Ectodermal cell (in vitro differentiated cells): ENCODE data around the gene LAMB1.
"Not testable (repeated sequence)": the region's sequence is repeated elsewhere in the genome, so short reads cannot be mapped to it uniquely, and the experiment has no call there.

ENCODE experiments used
- H3K27ac ChIP-seq: 2 replicates; pipeline ENCODE4 v1.7.0; 2013; ENCODE audit warnings: mild to moderate bottlenecking, low read depth, low read length; ENCODE audit not compliant: insufficient read depth, poor library complexity, severe bottlenecking
- H3K27me3 ChIP-seq: 2 replicates; pipeline ENCODE4 v1.7.0; 2013; ENCODE audit warnings: mild to moderate bottlenecking, low read length; ENCODE audit not compliant: insufficient read depth, control insufficient read depth, poor library complexity, severe bottlenecking
- H3K36me3 ChIP-seq: one replicate; pipeline ENCODE4 v1.7.0; 2013; ENCODE audit warnings: low read length; ENCODE audit not compliant: control insufficient read depth, insufficient read depth
- H3K4me1 ChIP-seq: one replicate; pipeline ENCODE4 v1.7.0; 2013; ENCODE audit warnings: low read length; ENCODE audit not compliant: control insufficient read depth, insufficient read depth
- H3K4me3 ChIP-seq: 2 replicates; pipeline ENCODE4 v1.7.0; 2013; ENCODE audit warnings: low read depth, low read length, control low read depth; ENCODE audit not compliant: insufficient read depth
- H3K9me3 ChIP-seq: 2 replicates; pipeline ENCODE4 v1.7.0; 2013; ENCODE audit warnings: mild to moderate bottlenecking, low read length, moderate library complexity; ENCODE audit not compliant: control insufficient read depth
- WGBS, 2 experiments: methylation state at CpG; one replicate each; pipeline ENCODE4 v1.1.7; 2013; ENCODE audit warnings: missing lambda C conversion rate in 2 of 2; 5-methylcytosine and 5-hydroxymethylcytosine counted together

The LAMB1 gene

GRCh38 chr7:108037140-108037539 is 34.2 kb upstream of the LAMB1 start:
- Histone ChIP-seq H3K36me3 (no peaks in the 10 kb centered on the region), H3K27ac (no peak overlapping the region), H3K4me3 (no peak overlapping the region), H3K27me3 (no peaks in the 10 kb centered on the region), H3K4me1 (no peaks in the 10 kb centered on the region), H3K9me3 (no peaks in the 10 kb centered on the region)
- 92 to 96% methylated on average over 3 of the region's 3 CpGs for WGBS, 2 experiments

- whole genome bisulfite sequencing, 2 experiments: 50 to 100% methylated on average over 1 to 2 of the region's 2 CpGs
Measured at GRCh38 chr7:108034586-108034985, 31.6 kb upstream of the LAMB1 start.

GRCh38 chr7:108033776-108034497 is 31.0 kb upstream of the LAMB1 start:
- Histone ChIP-seq H3K27me3 (no peaks in the 10 kb centered on the region), H3K36me3 (no peaks in the 10 kb centered on the region), H3K27ac (no peak overlapping the region), H3K9me3 (no peaks in the 10 kb centered on the region), H3K4me1 (no peaks in the 10 kb centered on the region), H3K4me3 (no peak overlapping the region)
- WGBS, 2 experiments: 89 to 92% methylated on average over 5 of the region's 5 CpGs

More at GRCh38 chr7:108034586-108034985, 31.6 kb upstream of the LAMB1 start:
- no peaks in the 10 kb centered on the region for H3K36me3 ChIP-seq
- no peaks in the 10 kb centered on the region for H3K4me1 ChIP-seq
- no peaks in the 10 kb centered on the region for H3K9me3 ChIP-seq
- H3K27me3 ChIP-seq: no peaks in the 10 kb centered on the region
- no peak overlapping the region for H3K4me3 ChIP-seq
- no peak overlapping the region for H3K27ac ChIP-seq

- WGBS, 2 experiments: 85 to 86% methylated on average over 8 of the region's 8 CpGs
- not testable (repeated sequence) for H3K27me3 ChIP-seq, H3K36me3 ChIP-seq, H3K4me1 ChIP-seq, H3K4me3 ChIP-seq, H3K27ac ChIP-seq, H3K9me3 ChIP-seq
Measured at GRCh38 chr7:108033309-108033708, 30.3 kb upstream of the LAMB1 start.

GRCh38 chr7:108030516-108030915 is 27.6 kb upstream of the LAMB1 start:
- 92% methylated on average over 3 of the region's 3 CpGs for WGBS, 2 experiments
- Histone ChIP-seq H3K4me1 (no peaks in the 10 kb centered on the region), H3K9me3 (no peaks in the 10 kb centered on the region), H3K27ac (no peak overlapping the region), H3K4me3 (no peak overlapping the region), H3K27me3 (no peaks in the 10 kb centered on the region), H3K36me3 (no peaks in the 10 kb centered on the region)

GRCh38 chr7:108029034-108029433 is 26.1 kb upstream of the LAMB1 start:
- WGBS, 2 experiments: 100% methylated on average over 2 of the region's 3 CpGs
- H3K36me3 ChIP-seq: no peaks in the 10 kb centered on the region
- no peak overlapping the region for H3K27ac ChIP-seq
- H3K9me3 ChIP-seq: no peaks in the 10 kb centered on the region
- H3K4me1 ChIP-seq: no peaks in the 10 kb centered on the region
- no peak overlapping the region for H3K4me3 ChIP-seq
- no peaks in the 10 kb centered on the region for H3K27me3 ChIP-seq

- Histone ChIP-seq H3K27me3 (no peaks in the 10 kb centered on the region), H3K4me1 (no peaks in the 10 kb centered on the region), H3K36me3 (no peaks in the 10 kb centered on the region), H3K9me3 (no peaks in the 10 kb centered on the region), H3K4me3 (no peak overlapping the region), H3K27ac (no peak overlapping the region)
- 83 to 94% methylated on average over 2 of the region's 2 CpGs for WGBS, 2 experiments
Measured at GRCh38 chr7:108028111-108028510, 25.1 kb upstream of the LAMB1 start.

GRCh38 chr7:108027239-108027638 is 24.3 kb upstream of the LAMB1 start:
- Histone ChIP-seq H3K36me3 (no peaks in the 10 kb centered on the region), H3K27me3 (no peaks in the 10 kb centered on the region), H3K4me1 (no peaks in the 10 kb centered on the region), H3K9me3 (no peaks in the 10 kb centered on the region), H3K4me3 (no peak overlapping the region), H3K27ac (no peak overlapping the region)
- WGBS, 2 experiments: 100% methylated on average over 1 of the region's 1 CpG; no CpG with 5 or more reads in 1 of the 2 experiments

GRCh38 chr7:108026647-108027046 is 23.7 kb upstream of the LAMB1 start:
- no peaks in the 10 kb centered on the region for H3K9me3 ChIP-seq
- no peak overlapping the region for H3K4me3 ChIP-seq
- no peak overlapping the region for H3K27ac ChIP-seq
- H3K27me3 ChIP-seq: no peaks in the 10 kb centered on the region
- H3K36me3 ChIP-seq: no peaks in the 10 kb centered on the region
- no peaks in the 10 kb centered on the region for H3K4me1 ChIP-seq
- 89 to 94% methylated on average over 3 of the region's 3 CpGs for WGBS, 2 experiments

GRCh38 chr7:108026116-108026515 is 23.2 kb upstream of the LAMB1 start:
- WGBS, 2 experiments: 90 to 97% methylated on average over 5 of the region's 5 CpGs
- Histone ChIP-seq H3K36me3 (no peaks in the 10 kb centered on the region), H3K27ac (no peak overlapping the region), H3K27me3 (no peaks in the 10 kb centered on the region), H3K4me3 (no peak overlapping the region), H3K4me1 (no peaks in the 10 kb centered on the region), H3K9me3 (no peaks in the 10 kb centered on the region)
